ENCODE measurements around the gene TEX35. TPM values are rescaled to one million over a fixed set of nuclear protein-coding genes. Genes with fewer than 3 reads are reported as not detected.
A peak's percentile ranks its signal among the peaks of the same experiment; 100 is the strongest.

Gene TEX35
- total RNA-seq, 1 experiment from 2014 or later = not detected

GRCh38 chr1:178528953-178529335 is 16.0 kb downstream of the TEX35 start:
- Histone ChIP-seq H3K4me1 (replicated peaks; ENCODE audit: insufficient read depth) (peaks cover 39% of the 10 kb centered on the region), H3K36me3 (ENCODE audit: low read depth) (no peaks in the 10 kb centered on the region), H3F3A (ENCODE audit: insufficient read depth, low read depth) (peaks cover 26% of the 10 kb centered on the region), H4K20me1 (ENCODE audit: insufficient read depth) (no peaks in the 10 kb centered on the region), H3K27me3 (ENCODE audit: insufficient read depth, low read depth) (no peaks in the 10 kb centered on the region), H3K4me3 (no peak overlapping the region), H3K4me2 (peak overlapping the region; percentile 27; the same call in 1 of the 2 replicates), H2AFZ (no peak overlapping the region), H3K27ac (peak overlapping the region; percentile 45; the same call in 1 of the 2 replicates), H3K79me2 (ENCODE audit: low read depth) (no peaks in the 10 kb centered on the region), H3K9me2 (ENCODE audit: insufficient read depth) (no peaks in the 10 kb centered on the region), H3K9me3 (ENCODE audit: insufficient read depth, low read depth) (no peaks in the 10 kb centered on the region)
- intact Hi-C loops (cut with micrococcal nuclease; ENCODE audit: unreplicated experiment) = no loop called here
- POLR2A ChIA-PET (ENCODE audit: unreplicated experiment) = no interaction called here
- CTCF ChIA-PET = interaction anchor here (0.7 to 1.3 kb wide), 2 partner anchors 17 to 229 kb away, joined by 4 to 5 read pairs; no protein-coding TSS in a partner anchor
- TF ChIP-seq EZH2 (IDR thresholded peaks at IDR 0.05; ENCODE audit: low read depth) = no peak
- no peak for TF ChIP-seq CTCF (conservative IDR thresholded peaks at IDR 0.05)
- DNase-seq = no peak
- BruUV-seq (replicated peaks) = no TSS peak

- no peak for DNase-seq
- H3K4me1 ChIP-seq (replicated peaks; ENCODE audit: insufficient read depth) = peaks cover 39% of the 10 kb centered on the region
- H3K4me2 ChIP-seq = peak overlapping the region; percentile 27
- intact Hi-C loops (cut with micrococcal nuclease; ENCODE audit: unreplicated experiment) = loop anchor here (1.0 to 10.0 kb wide), 8 partner anchors 405 to 1285 kb away; partner anchors contain the start of gene TDRD5
- TF ChIP-seq CTCF (conservative IDR thresholded peaks at IDR 0.05) (no peak), EZH2 (IDR thresholded peaks at IDR 0.05; ENCODE audit: low read depth) (no peak)
- H2AFZ ChIP-seq = no peak overlapping the region
- CTCF ChIA-PET = interaction anchor here (0.6 to 1.9 kb wide), 3 partner anchors 230 to 493 kb away, joined by 4 to 7 read pairs (median 5); no protein-coding TSS in a partner anchor
- no TSS peak for BruUV-seq (replicated peaks)
- peaks cover 26% of the 10 kb centered on the region for H3F3A ChIP-seq (ENCODE audit: insufficient read depth, low read depth)
- H3K79me2 ChIP-seq (ENCODE audit: low read depth) = no peaks in the 10 kb centered on the region
- POLR2A ChIA-PET (ENCODE audit: unreplicated experiment) = no interaction called here
- no peak overlapping the region for H3K4me3 ChIP-seq
- no peaks in the 10 kb centered on the region for H3K27me3 ChIP-seq (ENCODE audit: insufficient read depth, low read depth)
- H4K20me1 ChIP-seq (ENCODE audit: insufficient read depth) = no peaks in the 10 kb centered on the region
- no peaks in the 10 kb centered on the region for H3K36me3 ChIP-seq (ENCODE audit: low read depth)
- H3K9me2 ChIP-seq (ENCODE audit: insufficient read depth) = no peaks in the 10 kb centered on the region
- H3K9me3 ChIP-seq (ENCODE audit: insufficient read depth, low read depth) = no peaks in the 10 kb centered on the region
- peak overlapping the region; percentile 45 for H3K27ac ChIP-seq
Observed at GRCh38 chr1:178529364-178530036, 16.6 kb downstream of the TEX35 start.

GRCh38 chr1:178530037-178530402 is 17.1 kb downstream of the TEX35 start:
- H3K4me2 ChIP-seq = peak overlapping the region; percentile 60
- H2AFZ ChIP-seq = no peak overlapping the region
- no peak for TF ChIP-seq CTCF (conservative IDR thresholded peaks at IDR 0.05)
- no peak for TF ChIP-seq EZH2 (IDR thresholded peaks at IDR 0.05; ENCODE audit: low read depth)
- H3F3A ChIP-seq (ENCODE audit: insufficient read depth, low read depth) = peaks cover 26% of the 10 kb centered on the region
- no peaks in the 10 kb centered on the region for H3K27me3 ChIP-seq (ENCODE audit: insufficient read depth, low read depth)
- no TSS peak for BruUV-seq (replicated peaks)
- intact Hi-C loops (cut with micrococcal nuclease; ENCODE audit: unreplicated experiment) = loop anchor here (1.0 to 10.0 kb wide), 8 partner anchors 405 to 1285 kb away; partner anchors contain the start of gene TDRD5
- peaks cover 39% of the 10 kb centered on the region for H3K4me1 ChIP-seq (replicated peaks; ENCODE audit: insufficient read depth)
- H3K36me3 ChIP-seq (ENCODE audit: low read depth) = no peaks in the 10 kb centered on the region
- no peak overlapping the region for H3K4me3 ChIP-seq
- no peaks in the 10 kb centered on the region for H3K9me2 ChIP-seq (ENCODE audit: insufficient read depth)
- H4K20me1 ChIP-seq (ENCODE audit: insufficient read depth) = no peaks in the 10 kb centered on the region
- POLR2A ChIA-PET (ENCODE audit: unreplicated experiment) = no interaction called here
- peak; percentile 91 to 96 for DNase-seq
- CTCF ChIA-PET = interaction anchor here (0.6 to 1.9 kb wide), 4 partner anchors 229 to 494 kb away, joined by 3 to 7 read pairs (median 4); no protein-coding TSS in a partner anchor
- H3K27ac ChIP-seq = peak overlapping the region; percentile 56
- H3K9me3 ChIP-seq (ENCODE audit: insufficient read depth, low read depth) = no peaks in the 10 kb centered on the region
- no peaks in the 10 kb centered on the region for H3K79me2 ChIP-seq (ENCODE audit: low read depth)
